ENCODE measurements around the gene RPL18. TPM values are rescaled to one million over a fixed set of nuclear protein-coding genes. Genes with fewer than 3 reads are reported as not detected.

RPL18 gene
- 100 to 1,000 TPM; 493 to 753 (median 543) TPM for total RNA-seq
- polyA plus RNA-seq, result 1,000 to 10,000 TPM; 1,418 to 2,257 TPM
- long read RNA-seq, donor 1, transcript RPL18-208 (7 exons, 1,004 nt), result major isoform, 57 of 83 reads
- long read RNA-seq, donor 1, transcript RPL18-201 (6 exons, 612 nt), result minor isoform, 6 of 83 reads
- long read RNA-seq, donor 1, partial matches to known transcripts, result 18 of 83 reads
- long read RNA-seq, donor 1, other reads (novel, unspliced or antisense), result 0 of 83 reads
- long read RNA-seq, donor 2, transcript RPL18-208 (7 exons, 1,004 nt), result major isoform, 71 of 118 reads
- long read RNA-seq, donor 2, partial matches to known transcripts, result 40 of 118 reads
- long read RNA-seq, donor 2, other reads (novel, unspliced or antisense), result 0 of 118 reads
- long read RNA-seq, donor 3, transcript RPL18-208 (7 exons, 1,004 nt), result major isoform, 19 of 21 reads
- long read RNA-seq, donor 3, partial matches to known transcripts, result 0 of 21 reads
- long read RNA-seq, donor 3, other reads (novel, unspliced or antisense), result 0 of 21 reads

- TF ChIP-seq CTCF (IDR thresholded peaks at IDR 0.05), result peak in 1 of 9 donors; percentile 9
- Histone ChIP-seq H3K27me3 (no peaks in the 10 kb centered on the region), H3K9me3 (no peaks in the 10 kb centered on the region), H3K4me1 (peaks cover 18 to 60% (median 37%) of the 10 kb centered on the region in 9 donors), H3K36me3 (peaks cover 0 to 39% (median 22%) of the 10 kb centered on the region in 9 donors), H3K27ac (peak within 1 kb of the TSS; percentile 64 to 93 (median 88)), H3K4me3 (peak within 1 kb of the TSS; percentile 74 to 95 (median 81))
- 0% methylated on average over 69 of the region's 69 CpGs for WGBS, 2 donors
- peak; percentile 90 to 95 (median 93) for ATAC-seq
- intact Hi-C loops (cut with DNase I), result loop anchor here in 1 of 10 donors (1.0 kb wide), 1 partner anchor 30 kb away; no protein-coding TSS in a partner anchor
- peak; percentile 97 to 98 for DNase-seq
Measured at GRCh38 chr19:48618916-48619691, at the start of gene RPL18, which contains the start of gene SPHK2. RPL18 (minus strand) TSS chr19:48619178; CDS start chr19:48619143, 35 bp downstream. SPHK2 (plus strand) TSS chr19:48619506; CDS start chr19:48620515, 1,009 bp downstream.

GRCh38 chr19:48668761-48669160 lies 49.8 kb upstream of the RPL18 start:
- Histone ChIP-seq H3K4me1 (no peaks in the 10 kb centered on the region), H3K27ac (no peak overlapping the region), H3K9me3 (no peaks in the 10 kb centered on the region), H3K36me3 (no peaks in the 10 kb centered on the region), H3K27me3 (peaks cover 0 to 2% (median 0%) of the 10 kb centered on the region in 7 donors), H3K4me3 (no peak overlapping the region)
- DNase-seq (no peak), ATAC-seq (no peak)
- TF ChIP-seq CTCF (IDR thresholded peaks at IDR 0.05), result no peak
- 92 to 97% methylated on average over 2 of the region's 2 CpGs for WGBS, 2 donors
- intact Hi-C loops (cut with DNase I), result no loop called here

GRCh38 chr19:48668332-48668731 lies 49.4 kb upstream of the RPL18 start:
- WGBS, 2 donors, result 79 to 84% methylated on average over 3 of the region's 3 CpGs
- no peak overlapping the region for H3K4me3 ChIP-seq
- H3K27ac ChIP-seq, result no peak overlapping the region
- H3K9me3 ChIP-seq, result no peaks in the 10 kb centered on the region
- no peak for DNase-seq
- H3K4me1 ChIP-seq, result no peaks in the 10 kb centered on the region
- H3K27me3 ChIP-seq, result no peaks in the 10 kb centered on the region
- no peaks in the 10 kb centered on the region for H3K36me3 ChIP-seq
- no peak for TF ChIP-seq CTCF (IDR thresholded peaks at IDR 0.05)
- no peak for ATAC-seq
- intact Hi-C loops (cut with DNase I), result no loop called here

GRCh38 chr19:48665786-48666185 lies 46.8 kb upstream of the RPL18 start:
- 93 to 96% methylated on average over 6 of the region's 6 CpGs for WGBS, 2 donors
- ATAC-seq (no peak), DNase-seq (no peak)
- Histone ChIP-seq H3K4me1 (peaks cover 0 to 7% (median 3%) of the 10 kb centered on the region in 9 donors), H3K27me3 (no peaks in the 10 kb centered on the region), H3K9me3 (no peaks in the 10 kb centered on the region), H3K27ac (no peak overlapping the region), H3K4me3 (no peak overlapping the region), H3K36me3 (no peaks in the 10 kb centered on the region)
- TF ChIP-seq CTCF (IDR thresholded peaks at IDR 0.05), result no peak
- intact Hi-C loops (cut with DNase I), result no loop called here
